OCI-LY7 (cell line): ENCODE results near the gene GRB7. TPM values are rescaled to one million over a fixed set of nuclear protein-coding genes. Genes with fewer than 3 reads are reported as not detected.
"Not testable (repeated sequence)": the region's sequence is repeated elsewhere in the genome, so short reads cannot be mapped to it uniquely, and the experiment has no call there.

ENCODE experiments used
- BruUV-seq: library from RNA; stranded (reverse); fragments of 400-500 nt; replicated peaks from 2 replicates; lab custom pipeline; 2021; lab: Mats Ljungman, UMichigan
- CTCF ChIA-PET: fragments of 300-600 bp; sonication (Branson Sonifier 250); formaldehyde crosslinking; loops from one replicate; lab custom pipeline; 2022; ENCODE audit warnings: antibody characterized with exemption; ENCODE audit not compliant: unreplicated experiment; lab: Charles Lee
- POLR2A ChIA-PET: fragments of 300-600 bp; sonication (Branson Sonifier 250); formaldehyde crosslinking; loops from one replicate; lab custom pipeline; 2022; ENCODE audit warnings: antibody characterized with exemption; lab: Charles Lee
- DNase-seq: peaks from one replicate; pipeline ENCODE4 v3.0.0-alpha.2; 2015; ENCODE audit warnings: low spot score
- H2AFZ ChIP-seq: fragments of 200-600 bp; sonication (generic), shearing (Covaris generic); 2 replicates; pipeline ENCODE4 v1.6.1; 2014; ENCODE audit warnings: mild to moderate bottlenecking, antibody characterized with exemption, low read length, moderate library complexity
- H3K27ac ChIP-seq: fragments of 200-600 bp; sonication (generic); 2 replicates; pipeline ENCODE4 v1.5.1; 2014; ENCODE audit warnings: mixed run types, low read depth, mild to moderate bottlenecking, moderate library complexity, low read length, inconsistent platforms; ENCODE audit not compliant: poor library complexity, severe bottlenecking
- H3K36me3 ChIP-seq: fragments of 200-600 bp; sonication (generic); 2 replicates; pipeline ENCODE4 v1.6.1; 2014; ENCODE audit warnings: mild to moderate bottlenecking, antibody characterized with exemption, low read length, moderate library complexity, mixed read lengths; ENCODE audit not compliant: insufficient read depth
- H3K4me1 ChIP-seq: fragments of 200-600 bp; sonication (generic); 2 replicates; pipeline ENCODE4 v1.5.1; 2014; ENCODE audit warnings: mild to moderate bottlenecking, low read length; ENCODE audit not compliant: insufficient read depth, poor library complexity, severe bottlenecking
- H3K4me2 ChIP-seq: fragments of 200-600 bp; sonication (generic); 2 replicates; pipeline ENCODE4 v1.6.1; 2014; ENCODE audit warnings: mild to moderate bottlenecking, low read length
- H3K4me3 ChIP-seq: fragments of 200-600 bp; sonication (generic); 2 replicates; pipeline ENCODE4 v1.5.1; 2014; ENCODE audit warnings: mild to moderate bottlenecking, low read depth, low read length; ENCODE audit not compliant: poor library complexity, severe bottlenecking
- H3K79me2 ChIP-seq: fragments of 200-600 bp; sonication (generic); 2 replicates; pipeline ENCODE4 v1.6.1; 2016; ENCODE audit warnings: low read depth, mild to moderate bottlenecking, low read length, moderate library complexity, mixed read lengths; ENCODE audit not compliant: insufficient read depth
- H3K9me2 ChIP-seq: fragments of 200-600 bp; sonication (generic); 2 replicates; pipeline ENCODE4 v1.6.1; 2016; ENCODE audit warnings: mild to moderate bottlenecking, low read length, mixed read lengths; ENCODE audit not compliant: insufficient read depth
- H3K9me3 ChIP-seq: fragments of 200-600 bp; sonication (generic); 2 replicates; pipeline ENCODE4 v1.6.1; 2014; ENCODE audit warnings: mild to moderate bottlenecking, mixed run types, low read length, mixed read lengths
- H4K20me1 ChIP-seq: fragments of 200-600 bp; sonication (generic); 2 replicates; pipeline ENCODE4 v1.6.1; 2014; ENCODE audit warnings: mild to moderate bottlenecking, antibody characterized with exemption, low read length, moderate library complexity, mixed read lengths; ENCODE audit not compliant: insufficient read depth
- CTCF ChIP-seq: fragments of 200-600 bp; sonication (generic); conservative IDR thresholded peaks from 2 replicates; pipeline ENCODE4 v1.5.1; 2014; ENCODE audit warnings: mild to moderate bottlenecking, antibody characterized with exemption, low read length, moderate library complexity, mixed read lengths
- EZH2phosphoT487 ChIP-seq: fragments of 200-600 bp; sonication (generic); IDR thresholded peaks from 2 replicates; pipeline ENCODE4 v1.6.1; 2018; ENCODE audit warnings: low read depth, borderline replicate concordance, mild to moderate bottlenecking, mixed run types, antibody characterized with exemption, low read length, moderate library complexity, mixed read lengths
- intact Hi-C: fragments of 100-400 bp; cut with micrococcal nuclease; formaldehyde crosslinking; loops from one replicate; pipeline ENCODE4 v1.10.0; 2022; ENCODE audit not compliant: unreplicated experiment
- total RNA-seq, 2 experiments: library from RNA; depleted of rRNA in 1 of 2; stranded (reverse); fragments of >200 nt in 1 of 2; shearing (Covaris generic) in 1 of 2; gene quantifications; 2 replicates each; pipeline ENCODE4 v1.2.3, GENCODE V29; 2014 to 2022

Gene GRB7
- total RNA-seq, 2 experiments from 2014 or later = 0.25 TPM; not detected in 1

GRCh38 chr17:39709998-39710964 is 27.5 kb upstream of the GRB7 start:
- H3K27ac ChIP-seq = no peak overlapping the region
- no peaks in the 10 kb centered on the region for H3K36me3 ChIP-seq
- H3K9me2 ChIP-seq = no peaks in the 10 kb centered on the region
- CTCF ChIA-PET = no interaction called here
- no peak for DNase-seq
- H2AFZ ChIP-seq = no peak overlapping the region
- no peak overlapping the region for H3K4me2 ChIP-seq
- H3K79me2 ChIP-seq = no peaks in the 10 kb centered on the region
- H3K4me1 ChIP-seq = no peaks in the 10 kb centered on the region
- H3K4me3 ChIP-seq = no peak overlapping the region
- no TSS peak for BruUV-seq
- intact Hi-C loops = no loop called here
- H4K20me1 ChIP-seq = no peaks in the 10 kb centered on the region
- H3K9me3 ChIP-seq = no peaks in the 10 kb centered on the region
- TF ChIP-seq CTCF (no peak), EZH2phosphoT487 (no peak)
- POLR2A ChIA-PET = interaction anchor here (0.9 kb wide), 2 partner anchors 10 to 15 kb away, joined by 3 to 4 read pairs; no protein-coding TSS in a partner anchor

GRCh38 chr17:39711071-39711470 is 26.7 kb upstream of the GRB7 start:
- H4K20me1 ChIP-seq, H3K79me2 ChIP-seq, H3K9me3 ChIP-seq, H3K9me2 ChIP-seq, H3K4me1 ChIP-seq, CTCF ChIA-PET, intact Hi-C loops, H3K27ac ChIP-seq, H3K4me3 ChIP-seq, H2AFZ ChIP-seq, BruUV-seq, DNase-seq, H3K4me2 ChIP-seq, H3K36me3 ChIP-seq: not testable (repeated sequence)
- POLR2A ChIA-PET = interaction anchor here (0.9 kb wide), 2 partner anchors 11 to 16 kb away, joined by 3 to 4 read pairs; no protein-coding TSS in a partner anchor

- DNase-seq = no peak
- no peaks in the 10 kb centered on the region for H3K36me3 ChIP-seq
- ChIA-PET CTCF (no interaction called here), POLR2A (no interaction called here)
- H3K9me3 ChIP-seq = no peaks in the 10 kb centered on the region
- no peaks in the 10 kb centered on the region for H3K79me2 ChIP-seq
- H3K4me3 ChIP-seq = no peak overlapping the region
- BruUV-seq = no TSS peak
- H3K27ac ChIP-seq = no peak overlapping the region
- no peaks in the 10 kb centered on the region for H4K20me1 ChIP-seq
- no peak overlapping the region for H2AFZ ChIP-seq
- TF ChIP-seq EZH2phosphoT487 = no peak
- no peak for TF ChIP-seq CTCF
- intact Hi-C loops = no loop called here
- no peaks in the 10 kb centered on the region for H3K4me1 ChIP-seq
- no peaks in the 10 kb centered on the region for H3K9me2 ChIP-seq
- no peak overlapping the region for H3K4me2 ChIP-seq
These were observed 25.9 kb upstream of the GRB7 start for GRCh38 chr17:39711851-39712250.
